Astrocyte (in vitro differentiated cells and primary cell): ENCODE results near the gene GRB10. TPM values are rescaled to one million over a fixed set of nuclear protein-coding genes. Genes with fewer than 3 reads are reported as not detected.

Source experiments
- DNase-seq: peaks from one replicate; pipeline ENCODE4 v3.0.0-alpha.2; 2010; ENCODE audit warnings: low read depth
- FAIRE-seq: peaks from 2 replicates; lab custom pipeline; 2011; peaks lifted over from hg19 to GRCh38; lab: Jason Lieb, UNC
- H2AFZ ChIP-seq: 2 replicates; pipeline ENCODE4 v1.6.0; 2012; ENCODE audit warnings: low read depth, low read length, inconsistent platforms
- H3K27ac ChIP-seq: 2 replicates; pipeline ENCODE4 v1.5.1; 2011; ENCODE audit warnings: low read depth, low read length, inconsistent platforms
- H3K27me3 ChIP-seq: 2 replicates; pipeline ENCODE4 v1.6.0; 2011; ENCODE audit warnings: low read length, inconsistent platforms; ENCODE audit not compliant: insufficient read depth
- H3K36me3 ChIP-seq: 2 replicates; pipeline ENCODE4 v1.5.1; 2011; ENCODE audit warnings: low read length, inconsistent platforms; ENCODE audit not compliant: insufficient read depth
- H3K4me1 ChIP-seq: 2 replicates; pipeline ENCODE4 v1.5.1; 2011; ENCODE audit warnings: low read length, inconsistent platforms; ENCODE audit not compliant: insufficient read depth
- H3K4me2 ChIP-seq: 2 replicates; pipeline ENCODE4 v1.6.0; 2012; ENCODE audit warnings: low read length, inconsistent platforms
- H3K4me3 ChIP-seq: 2 replicates; pipeline ENCODE4 v1.5.1; 2011; ENCODE audit warnings: low read depth, mild to moderate bottlenecking, low read length, inconsistent platforms; ENCODE audit not compliant: insufficient read depth
- H3K79me2 ChIP-seq: 2 replicates; pipeline ENCODE4 v1.6.0; 2012; ENCODE audit warnings: mild to moderate bottlenecking, low read length, inconsistent platforms; ENCODE audit not compliant: insufficient read depth
- H3K9ac ChIP-seq: 2 replicates; pipeline ENCODE4 v1.6.0; 2012; ENCODE audit warnings: mild to moderate bottlenecking, low read length, inconsistent platforms
- H3K9me3 ChIP-seq: 2 replicates; pipeline ENCODE4 v1.5.1; 2012; ENCODE audit warnings: low read depth, mild to moderate bottlenecking, low read length, inconsistent platforms; ENCODE audit not compliant: insufficient read depth
- H4K20me1 ChIP-seq: 2 replicates; pipeline ENCODE4 v1.6.0; 2012; ENCODE audit warnings: low read length, inconsistent platforms; ENCODE audit not compliant: insufficient read depth
- H3K27ac Mint-ChIP-seq: one replicate; pipeline ENCODE4 v1.8.0; 2021; ENCODE audit warnings: mild to moderate bottlenecking, mixed read lengths; ENCODE audit not compliant: unreplicated experiment
- H3K27me3 Mint-ChIP-seq: one replicate; pipeline ENCODE4 v1.8.0; 2021; ENCODE audit warnings: low read depth, mixed read lengths; ENCODE audit not compliant: unreplicated experiment
- H3K36me3 Mint-ChIP-seq: one replicate; pipeline ENCODE4 v1.8.0; 2021; ENCODE audit warnings: low read depth, mixed read lengths; ENCODE audit not compliant: unreplicated experiment
- H3K4me1 Mint-ChIP-seq: one replicate; pipeline ENCODE4 v1.8.0; 2021; ENCODE audit warnings: low read depth, mixed read lengths; ENCODE audit not compliant: unreplicated experiment
- H3K4me3 Mint-ChIP-seq: one replicate; pipeline ENCODE4 v1.8.0; 2021; ENCODE audit warnings: mild to moderate bottlenecking, moderate library complexity, mixed read lengths; ENCODE audit not compliant: unreplicated experiment
- H3K9me3 Mint-ChIP-seq: one replicate; pipeline ENCODE4 v1.8.0; 2021; ENCODE audit warnings: mild to moderate bottlenecking, mixed read lengths; ENCODE audit not compliant: unreplicated experiment
- CTCF ChIP-seq: IDR thresholded peaks from 2 replicates; pipeline ENCODE4 v1.5.1; 2011; ENCODE audit warnings: low read depth, mild to moderate bottlenecking, inconsistent platforms, low read length, moderate library complexity; ENCODE audit not compliant: insufficient read depth
- EZH2 ChIP-seq: IDR thresholded peaks from 2 replicates; pipeline ENCODE4 v1.6.1; 2012; ENCODE audit warnings: mild to moderate bottlenecking, low read length, inconsistent platforms; ENCODE audit not compliant: insufficient read depth
- total RNA-seq: library from RNA; stranded (reverse); gene quantifications from 2 replicates; pipeline ENCODE4 v1.2.1, GENCODE V29; 2021

Gene GRB10
- total RNA-seq, 1 donor from 2014 or later: 81.9 TPM

DNA sequence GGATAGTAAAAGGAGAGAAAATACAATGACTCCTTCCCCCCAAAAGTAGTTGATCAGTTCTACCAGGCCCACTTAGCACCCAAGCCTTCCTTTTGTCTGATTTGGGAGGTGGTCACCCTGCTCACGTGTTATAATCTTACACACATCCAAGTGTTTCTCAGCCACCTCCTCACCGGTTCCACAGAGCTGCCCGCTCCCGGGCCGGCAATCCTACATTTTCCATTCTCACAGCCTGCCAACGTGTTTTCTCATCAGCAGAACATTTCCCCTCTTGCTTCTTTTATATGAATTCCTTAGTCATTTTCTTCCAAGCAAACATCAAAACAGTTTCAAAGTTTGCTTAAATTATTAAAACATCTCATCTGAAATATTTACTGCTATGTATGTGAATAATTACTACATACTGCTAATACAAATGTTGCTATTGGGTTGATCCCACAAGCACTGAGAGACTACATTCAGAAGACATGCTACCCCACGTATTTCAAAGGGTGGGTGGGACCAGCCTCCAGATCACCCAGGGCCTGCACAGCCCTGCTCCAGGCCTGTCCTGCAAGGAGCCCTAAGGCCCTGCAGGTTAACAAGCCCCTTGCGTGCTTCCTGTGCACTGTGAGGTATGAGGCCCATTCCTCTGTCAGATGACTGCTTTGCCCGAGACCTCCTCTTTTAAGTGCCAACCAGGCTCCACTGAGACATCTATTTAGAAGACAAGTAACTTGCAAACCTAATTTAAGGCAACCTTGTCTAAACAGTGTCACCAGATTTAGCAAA lies 75.3 kb downstream of the GRB10 start:
- H3K36me3 Mint-ChIP-seq: peaks cover 13% of the 10 kb centered on the region
- H3K27me3 Mint-ChIP-seq: no peaks in the 10 kb centered on the region
- H3K27me3 ChIP-seq: no peaks in the 10 kb centered on the region
- no peak for TF ChIP-seq CTCF
- TF ChIP-seq EZH2: no peak
- peaks cover 9% of the 10 kb centered on the region for H3K4me1 ChIP-seq
- DNase-seq: no peak
- H3K4me3 Mint-ChIP-seq: no peak overlapping the region
- H3K27ac Mint-ChIP-seq: no peak overlapping the region
- no peak for FAIRE-seq
- H2AFZ ChIP-seq: no peak overlapping the region
- peaks cover 97% of the 10 kb centered on the region for H3K79me2 ChIP-seq
- H3K9ac ChIP-seq: no peak overlapping the region
- peaks cover 94% of the 10 kb centered on the region for H4K20me1 ChIP-seq
- no peaks in the 10 kb centered on the region for H3K9me3 ChIP-seq
- peaks cover 6% of the 10 kb centered on the region for H3K36me3 ChIP-seq
- no peaks in the 10 kb centered on the region for H3K9me3 Mint-ChIP-seq
- H3K4me2 ChIP-seq: no peak overlapping the region
- peaks cover 47% of the 10 kb centered on the region for H3K4me1 Mint-ChIP-seq
- no peak overlapping the region for H3K27ac ChIP-seq
- no peak overlapping the region for H3K4me3 ChIP-seq

DNA sequence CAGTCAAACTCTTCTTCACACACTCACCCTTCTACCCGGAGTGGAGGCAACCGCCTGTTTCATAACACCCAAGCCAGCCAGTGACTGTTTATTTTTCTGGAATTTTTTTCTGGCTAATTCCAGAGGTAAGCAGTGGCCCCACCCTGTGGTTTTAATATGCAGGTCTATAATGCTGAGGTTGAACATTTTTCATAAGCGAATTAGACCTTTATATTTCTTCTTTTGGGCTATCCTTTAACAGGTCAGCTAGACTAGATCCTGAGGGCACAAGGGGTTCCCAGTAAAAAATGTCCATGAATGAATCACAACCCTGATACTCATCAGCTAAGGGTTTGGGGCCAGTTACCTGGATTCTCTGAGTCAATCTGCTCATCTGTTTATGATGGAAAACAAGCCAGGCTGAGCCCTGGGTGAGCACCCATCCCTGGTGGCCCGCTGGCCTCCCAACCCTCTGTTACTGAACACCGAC lies 76.2 kb downstream of the GRB10 start:
- H3K27ac ChIP-seq: no peak overlapping the region
- peaks cover 15% of the 10 kb centered on the region for H3K36me3 ChIP-seq
- peaks cover 97% of the 10 kb centered on the region for H3K79me2 ChIP-seq
- no peak for FAIRE-seq
- no peaks in the 10 kb centered on the region for H3K9me3 ChIP-seq
- H3K27me3 ChIP-seq: no peaks in the 10 kb centered on the region
- H3K9ac ChIP-seq: no peak overlapping the region
- H3K27me3 Mint-ChIP-seq: no peaks in the 10 kb centered on the region
- H3K4me2 ChIP-seq: no peak overlapping the region
- no peak overlapping the region for H3K4me3 Mint-ChIP-seq
- H3K9me3 Mint-ChIP-seq: no peaks in the 10 kb centered on the region
- no peak overlapping the region for H3K4me3 ChIP-seq
- H3K27ac Mint-ChIP-seq: no peak overlapping the region
- no peak for DNase-seq
- peaks cover 17% of the 10 kb centered on the region for H3K36me3 Mint-ChIP-seq
- TF ChIP-seq CTCF: no peak
- no peak overlapping the region for H2AFZ ChIP-seq
- peaks cover 45% of the 10 kb centered on the region for H3K4me1 Mint-ChIP-seq
- peaks cover 2% of the 10 kb centered on the region for H3K4me1 ChIP-seq
- peaks cover 94% of the 10 kb centered on the region for H4K20me1 ChIP-seq

- Mint-ChIP-seq H3K4me1 (peaks cover 38% of the 10 kb centered on the region), H3K27ac (no peak overlapping the region), H3K4me3 (no peak overlapping the region), H3K27me3 (no peaks in the 10 kb centered on the region), H3K36me3 (peaks cover 12% of the 10 kb centered on the region), H3K9me3 (no peaks in the 10 kb centered on the region)
- Histone ChIP-seq H3K27me3 (no peaks in the 10 kb centered on the region), H3K9me3 (no peaks in the 10 kb centered on the region), H3K27ac (no peak overlapping the region), H3K4me1 (no peaks in the 10 kb centered on the region), H3K36me3 (peaks cover 16% of the 10 kb centered on the region), H4K20me1 (peaks cover 81% of the 10 kb centered on the region), H3K9ac (no peak overlapping the region), H3K4me2 (no peak overlapping the region), H3K79me2 (peaks cover 86% of the 10 kb centered on the region), H2AFZ (no peak overlapping the region), H3K4me3 (no peak overlapping the region)
- TF ChIP-seq EZH2 (no peak), CTCF (no peak)
- FAIRE-seq: no peak
- DNase-seq: no peak
These were observed 77.9 kb downstream of the GRB10 start for GRCh38 chr7:50704844-50705243.
